Osteocyte (in vitro differentiated cells): ENCODE measurements around the gene HYOU1. TPM values are rescaled to one million over a fixed set of nuclear protein-coding genes. Genes with fewer than 3 reads are reported as not detected.
A peak's percentile ranks its signal among the peaks of the same experiment; 100 is the strongest.

Experiments
- DNase-seq: peaks from one replicate; pipeline ENCODE4 v3.0.0; 2021; ENCODE audit warnings: mixed read lengths; ENCODE audit not compliant: unreplicated experiment; ENCODE audit errors: extremely low spot score
- H3K27ac Mint-ChIP-seq: one replicate; pipeline ENCODE4 v1.8.0; 2021; ENCODE audit warnings: mild to moderate bottlenecking, mixed read lengths; ENCODE audit not compliant: unreplicated experiment
- H3K27me3 Mint-ChIP-seq: one replicate; pipeline ENCODE4 v1.8.0; 2021; ENCODE audit warnings: mixed read lengths; ENCODE audit not compliant: unreplicated experiment
- H3K36me3 Mint-ChIP-seq: one replicate; pipeline ENCODE4 v1.8.0; 2021; ENCODE audit warnings: mixed read lengths; ENCODE audit not compliant: unreplicated experiment
- H3K4me1 Mint-ChIP-seq: one replicate; pipeline ENCODE4 v1.8.0; 2021; ENCODE audit warnings: mixed read lengths; ENCODE audit not compliant: unreplicated experiment
- H3K4me3 Mint-ChIP-seq: one replicate; pipeline ENCODE4 v1.8.0; 2021; ENCODE audit warnings: mild to moderate bottlenecking, moderate library complexity, mixed read lengths; ENCODE audit not compliant: unreplicated experiment
- H3K9me3 Mint-ChIP-seq: one replicate; pipeline ENCODE4 v1.8.0; 2021; ENCODE audit warnings: mixed read lengths; ENCODE audit not compliant: unreplicated experiment
- CTCF ChIP-seq: fragments of 200-600 bp; sonication (generic); IDR thresholded peaks from 2 replicates; pipeline ENCODE4 v1.5.0; 2021; ENCODE audit warnings: antibody characterized with exemption, mild to moderate bottlenecking, moderate library complexity
- microRNA-seq: library from miRNA; unstranded; fragments of <30 nt; microRNA quantifications from one replicate; pipeline ENCODE4 v1.1.0, GENCODE V29; 2020; ENCODE audit not compliant: unreplicated experiment
- total RNA-seq: library from RNA; stranded (reverse); gene quantifications from 2 replicates; pipeline ENCODE4 v1.2.1, GENCODE V29; 2021

Gene HYOU1
- total RNA-seq, 1 donor from 2014 or later, result 168 TPM

- TF ChIP-seq CTCF, result no peak
- Mint-ChIP-seq H3K4me3 (peak overlapping the region; percentile 95), H3K36me3 (peaks cover 17% of the 10 kb centered on the region), H3K27me3 (no peaks in the 10 kb centered on the region), H3K4me1 (peaks cover 28% of the 10 kb centered on the region), H3K27ac (peak overlapping the region; percentile 92), H3K9me3 (no peaks in the 10 kb centered on the region)
- DNase-seq, result no peak
Observed at GRCh38 chr11:118998822-118999221, 58.2 kb downstream of the HYOU1 start.

GRCh38 chr11:118998388-118998717 lies 58.7 kb downstream of the HYOU1 start:
- Mint-ChIP-seq H3K4me1 (peaks cover 28% of the 10 kb centered on the region), H3K9me3 (no peaks in the 10 kb centered on the region), H3K36me3 (peaks cover 17% of the 10 kb centered on the region), H3K27me3 (no peaks in the 10 kb centered on the region), H3K27ac (peak overlapping the region; percentile 92), H3K4me3 (peak overlapping the region; percentile 95)
- no peak for TF ChIP-seq CTCF
- no peak for DNase-seq

- H3K4me1 Mint-ChIP-seq, result peaks cover 28% of the 10 kb centered on the region
- H3K4me3 Mint-ChIP-seq, result peak within 1 kb of the TSS; percentile 95
Observed at GRCh38 chr11:118997627-118998387, 59.2 kb downstream of the HYOU1 start, which contains the start of gene CENATAC. Gene CENATAC, plus strand, starts transcription at chr11:118998138. Its CDS starts 60 bp downstream, at chr11:118998198.

GRCh38 chr11:118996926-118997626 lies 59.9 kb downstream of the HYOU1 start:
- no peaks in the 10 kb centered on the region for H3K9me3 Mint-ChIP-seq
- H3K4me3 Mint-ChIP-seq, result peak overlapping the region; percentile 95
- peak; percentile 15 for TF ChIP-seq CTCF
- H3K4me1 Mint-ChIP-seq, result peaks cover 28% of the 10 kb centered on the region
- H3K27ac Mint-ChIP-seq, result peak overlapping the region; percentile 92
- H3K36me3 Mint-ChIP-seq, result peaks cover 10% of the 10 kb centered on the region
- DNase-seq, result no peak
- H3K27me3 Mint-ChIP-seq, result no peaks in the 10 kb centered on the region

More at GRCh38 chr11:118997627-118998387, 59.2 kb downstream of the HYOU1 start, which contains the start of gene CENATAC:
- Mint-ChIP-seq H3K36me3 (peaks cover 12% of the 10 kb centered on the region), H3K9me3 (no peaks in the 10 kb centered on the region), H3K27ac (peak within 1 kb of the TSS; percentile 92), H3K27me3 (no peaks in the 10 kb centered on the region)
- DNase-seq, result peak; percentile 96
- TF ChIP-seq CTCF, result peak; percentile 17

Small RNA genes within 50 kb of the gene (microRNA-seq; reads per million reads assigned to microRNA genes)
- gene MIR3656, result not detected

Other genes starting within 250 kb of the HYOU1 start
- gene CXCR5, start 173.3 kb downstream of the HYOU1 start, total RNA-seq, result not detected in 2 replicates
- 115 and 122 TPM in 2 replicates for gene BCL9L, start 131.3 kb downstream of the HYOU1 start, total RNA-seq
- 0.42 and 0.86 TPM in 2 replicates for gene UPK2, start 100.9 kb downstream of the HYOU1 start, total RNA-seq
- not detected in 2 replicates for gene FOXR1, start 85.4 kb downstream of the HYOU1 start, total RNA-seq
- 31.6 and 32.7 TPM in 2 replicates for gene CENATAC, start 59.1 kb downstream of the HYOU1 start, total RNA-seq
- 933 and 949 TPM in 2 replicates for gene RPS25, start 38.9 kb downstream of the HYOU1 start, total RNA-seq
- gene TRAPPC4, start 38.4 kb downstream of the HYOU1 start, total RNA-seq, result 71.4 and 75.3 TPM in 2 replicates
- 15.6 and 16.3 TPM in 2 replicates for gene SLC37A4, start 26.3 kb downstream of the HYOU1 start, total RNA-seq
- gene VPS11, start 10.6 kb upstream of the HYOU1 start, total RNA-seq, result 42.6 and 45.9 TPM in 2 replicates
- gene HMBS, start 27.7 kb upstream of the HYOU1 start, total RNA-seq, result 15.7 and 18.6 TPM in 2 replicates
- gene DPAGT1, start 44.6 kb upstream of the HYOU1 start, total RNA-seq, result 44.4 and 45.2 TPM in 2 replicates
- gene C2CD2L, start 50.1 kb upstream of the HYOU1 start, total RNA-seq, result 10.9 and 11.7 TPM in 2 replicates
- gene HINFP, start 64.4 kb upstream of the HYOU1 start, total RNA-seq, result 26.1 and 27.6 TPM in 2 replicates
- 0.63 and 0.75 TPM in 2 replicates for gene ABCG4, start 91.8 kb upstream of the HYOU1 start, total RNA-seq
- 8.9 and 10.0 TPM in 2 replicates for gene NLRX1, start 111.5 kb upstream of the HYOU1 start, total RNA-seq
- not detected in 2 replicates for gene NHERF4, start 128.3 kb upstream of the HYOU1 start, total RNA-seq
- 20.8 and 21.7 TPM in 2 replicates for gene CBL, start 149.1 kb upstream of the HYOU1 start, total RNA-seq